Stomach (tissue), 9 donors: ENCODE data around the gene STK26. TPM values are rescaled to one million over a fixed set of nuclear protein-coding genes. Genes with fewer than 3 reads are reported as not detected.

Experiments used
- DNase-seq, 2 donors: peaks; one replicate each; pipeline versions ENCODE4 v3.0.0 to v3.0.0-alpha.2; 2013 to 2019
- H3K27ac ChIP-seq, 5 donors: fragments of 200-600 bp in 4 of 5; sonication (generic) in 4 of 5; one replicate each; pipeline ENCODE4 v1.5.1; 2013 to 2019; ENCODE audit warnings: mild to moderate bottlenecking in 1 of 5, moderate library complexity in 1 of 5
- H3K27me3 ChIP-seq, 3 donors: fragments of 200-600 bp; sonication (generic); one replicate each; pipeline ENCODE4 v1.5.1; 2017 to 2019; ENCODE audit warnings: mixed run types in 1 of 3
- H3K36me3 ChIP-seq, 4 donors: fragments of 200-600 bp; sonication (generic); 1 replicate in 3 of 4; 2 replicates in 1 of 4; pipeline ENCODE4 v1.5.1; 2016 to 2019
- H3K4me1 ChIP-seq, 4 donors: fragments of 200-600 bp; sonication (generic); one replicate each; pipeline ENCODE4 v1.5.1; 2016 to 2019
- H3K4me3 ChIP-seq, 4 donors: fragments of 200-600 bp; sonication (generic) in 3 of 4; one replicate each; pipeline ENCODE4 v1.5.1; 2016 to 2019; ENCODE audit warnings: mild to moderate bottlenecking in 1 of 4
- H3K9me3 ChIP-seq, 4 donors: fragments of 200-600 bp; sonication (generic); one replicate each; pipeline ENCODE4 v1.5.1; 2016 to 2019
- CTCF ChIP-seq, 7 experiments: fragments of 450-650 bp in 4 of 7; fragments of 200-600 bp in 3 of 7; sonication (generic) in 3 of 7; IDR thresholded peaks; one replicate each; pipeline ENCODE4 v1.5.1; 2016 to 2019; ENCODE audit warnings: antibody characterized with exemption in 7 of 7, control low read depth in 2 of 7, mild to moderate bottlenecking in 1 of 7
- EP300 ChIP-seq: sonication (generic); formaldehyde crosslinking; IDR thresholded peaks from one replicate; pipeline ENCODE4 v1.6.1; 2017; ENCODE audit warnings: antibody characterized with exemption
- POLR2A ChIP-seq, 4 donors: fragments of 450-650 bp; IDR thresholded peaks; one replicate each; pipeline ENCODE4 v1.6.1; 2016; ENCODE audit warnings: antibody characterized with exemption in 4 of 4, control low read depth in 2 of 4, mild to moderate bottlenecking in 1 of 4, moderate library complexity in 1 of 4
- POLR2AphosphoS5 ChIP-seq, 3 donors: sonication (generic); formaldehyde crosslinking; IDR thresholded peaks; one replicate each; pipeline ENCODE4 v1.6.1; 2016; ENCODE audit warnings: antibody characterized with exemption in 3 of 3
- WGBS, 5 donors: extraction: QIAGEN DNeasy Blood & Tissue Kit in 3 of 5; methylation state at CpG; one replicate each; pipeline versions ENCODE4 v1.1.5 to v1.1.7; 2013 to 2018; 5-methylcytosine and 5-hydroxymethylcytosine counted together
- intact Hi-C: fragments of 100-400 bp; cut with DNase I; formaldehyde crosslinking; loops from one replicate; pipeline ENCODE4 v1.15.1; 2023; ENCODE audit warnings: low total_unique reads
- polyA plus RNA-seq, 3 donors: library from polyadenylated mRNA; stranded (reverse); fragments of 200-250 nt; gene quantifications; one replicate each; pipeline ENCODE4 v1.2.3, GENCODE V29; 2013
- total RNA-seq, 5 donors: library from RNA; depleted of rRNA; stranded (reverse); fragments of >200 nt; gene quantifications; one replicate each; pipeline versions ENCODE4 v1.1.0 to v1.2.3, GENCODE V29; 2014 to 2016
- donor health status: healthy with polysubstance abuse.
- donor health status: Bipolar disorder and iron deficiency.
- donor health status: healthy.

Gene STK26
- total and polyA plus RNA-seq, 8 donors: 3.6 to 34.0 (median 10.2) TPM

GRCh38 chrX:132030264-132030663 lies 7.2 kb downstream of the STK26 start:
- Histone ChIP-seq H3K27ac (no peak overlapping the region), H3K4me3 (no peak overlapping the region), H3K4me1 (peaks cover 0 to under 1% (median 0%) of the 10 kb centered on the region in 4 donors), H3K9me3 (no peaks in the 10 kb centered on the region), H3K27me3 (no peaks in the 10 kb centered on the region), H3K36me3 (no peaks in the 10 kb centered on the region)
- TF ChIP-seq POLR2A (IDR thresholded peaks at IDR 0.05): no peak
- no peak for TF ChIP-seq EP300
- no peak for TF ChIP-seq POLR2AphosphoS5 (IDR thresholded peaks at IDR 0.05)
- TF ChIP-seq CTCF (IDR thresholded peaks at IDR 0.05): no peak
- intact Hi-C loops: no loop called here
- no peak for DNase-seq

DNA sequence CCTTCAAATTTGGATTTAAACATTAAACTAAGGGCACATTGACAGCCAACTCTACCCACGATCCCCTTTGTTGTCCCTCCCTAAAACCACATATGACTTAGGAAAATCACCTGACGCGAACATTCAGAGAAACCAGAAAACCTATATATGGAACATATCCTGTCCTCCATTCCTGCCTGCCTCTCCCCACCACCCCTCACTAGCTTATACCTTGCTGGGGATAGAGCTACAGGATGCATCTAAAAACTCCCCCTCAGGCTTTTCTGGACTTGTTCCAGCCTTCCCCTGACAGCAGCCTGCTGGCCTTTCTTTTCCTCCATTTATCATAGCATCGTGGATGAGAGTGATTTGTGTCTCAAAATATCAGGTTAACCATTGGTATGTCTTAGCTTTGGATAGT lies 8.8 kb downstream of the STK26 start:
- 51 to 65% (median 58%) methylated on average over 4 of the region's 4 CpGs for WGBS, 5 donors
- Histone ChIP-seq H3K4me3 (no peak overlapping the region), H3K4me1 (no peaks in the 10 kb centered on the region), H3K36me3 (no peaks in the 10 kb centered on the region), H3K9me3 (no peaks in the 10 kb centered on the region), H3K27me3 (no peaks in the 10 kb centered on the region), H3K27ac (no peak overlapping the region)
- DNase-seq: no peak
- intact Hi-C loops: no loop called here
- TF ChIP-seq CTCF (IDR thresholded peaks at IDR 0.05): no peak
- TF ChIP-seq EP300: no peak
- TF ChIP-seq POLR2A (IDR thresholded peaks at IDR 0.05): no peak
- no peak for TF ChIP-seq POLR2AphosphoS5 (IDR thresholded peaks at IDR 0.05)

- H3K4me1 ChIP-seq: no peaks in the 10 kb centered on the region
- peak in 1 of 2 donors; percentile 7 for DNase-seq
- TF ChIP-seq POLR2A (IDR thresholded peaks at IDR 0.05): no peak
- no peak for TF ChIP-seq CTCF (IDR thresholded peaks at IDR 0.05)
- no peak for TF ChIP-seq EP300
- no peak for TF ChIP-seq POLR2AphosphoS5 (IDR thresholded peaks at IDR 0.05)
- intact Hi-C loops: no loop called here
- no peaks in the 10 kb centered on the region for H3K36me3 ChIP-seq
- WGBS, 5 donors: 53 to 77% (median 66%) methylated on average over 3 of the region's 3 CpGs
- no peaks in the 10 kb centered on the region for H3K9me3 ChIP-seq
- no peak overlapping the region for H3K27ac ChIP-seq
- no peak overlapping the region for H3K4me3 ChIP-seq
- H3K27me3 ChIP-seq: no peaks in the 10 kb centered on the region
Observed at GRCh38 chrX:132033166-132033565, 10.1 kb downstream of the STK26 start.

DNA sequence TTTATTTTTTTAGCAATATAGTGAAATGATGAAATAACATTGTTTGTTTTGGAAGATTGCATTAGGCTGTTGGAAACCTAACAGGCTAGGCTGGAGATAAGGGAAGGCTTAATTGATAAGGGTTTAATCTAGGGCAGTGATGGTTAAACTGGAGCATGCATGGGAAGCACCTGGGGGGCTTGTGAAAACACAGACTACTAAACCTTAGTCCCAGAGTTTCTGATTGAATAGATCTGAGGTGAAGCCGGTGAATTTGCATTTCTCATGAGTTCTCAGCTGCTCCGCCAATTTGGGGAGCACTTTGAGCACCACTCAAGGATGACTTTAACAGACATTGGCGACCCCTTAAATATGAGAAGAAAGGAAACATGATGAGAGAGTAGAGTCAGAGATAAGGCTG lies 11.5 kb downstream of the STK26 start:
- intact Hi-C loops: no loop called here
- H3K27me3 ChIP-seq: no peaks in the 10 kb centered on the region
- H3K27ac ChIP-seq: no peak overlapping the region
- WGBS, 5 donors: 83 to 96% (median 87%) methylated on average over 3 of the region's 3 CpGs
- H3K4me1 ChIP-seq: no peaks in the 10 kb centered on the region
- no peak for DNase-seq
- no peaks in the 10 kb centered on the region for H3K9me3 ChIP-seq
- no peak overlapping the region for H3K4me3 ChIP-seq
- no peaks in the 10 kb centered on the region for H3K36me3 ChIP-seq
- TF ChIP-seq POLR2AphosphoS5 (IDR thresholded peaks at IDR 0.05): no peak
- TF ChIP-seq POLR2A (IDR thresholded peaks at IDR 0.05): no peak
- TF ChIP-seq CTCF (IDR thresholded peaks at IDR 0.05): no peak
- no peak for TF ChIP-seq EP300
